ENCODE measurements around the gene C19orf33.
A peak's percentile ranks its signal among the peaks of the same experiment; 100 is the strongest.
"Not testable (repeated sequence)": the region's sequence is repeated elsewhere in the genome, so short reads cannot be mapped to it uniquely, and the experiment has no call there.

The C19orf33 gene

GRCh38 chr19:38303517-38304351, at the start of gene C19orf33:
TSS of gene C19orf33 (plus strand) at chr19:38304251. CDS start at chr19:38304262, 11 bp downstream.
- Mint-ChIP-seq H3K36me3 (peaks cover 2% of the 10 kb centered on the region), H3K4me3 (no peak within 1 kb of the TSS), H3K27me3 (no peaks in the 10 kb centered on the region), H3K4me1 (ENCODE audit: low read depth) (no peaks in the 10 kb centered on the region), H3K27ac (no peak within 1 kb of the TSS), H3K9me3 (ENCODE audit: low read depth) (no peaks in the 10 kb centered on the region)

GRCh38 chr19:38255383-38256014, 48.6 kb upstream of the C19orf33 start:
- Mint-ChIP-seq H3K27ac (no peak overlapping the region), H3K4me3 (no peak overlapping the region)

GRCh38 chr19:38261942-38262341, 42.1 kb upstream of the C19orf33 start:
- not testable (repeated sequence) for H3K27ac Mint-ChIP-seq
- H3K4me1 Mint-ChIP-seq (ENCODE audit: low read depth) = peaks cover 27% of the 10 kb centered on the region

More at GRCh38 chr19:38255383-38256014, 48.6 kb upstream of the C19orf33 start:
- no peaks in the 10 kb centered on the region for H3K9me3 Mint-ChIP-seq (ENCODE audit: low read depth)
- no peaks in the 10 kb centered on the region for H3K36me3 Mint-ChIP-seq
- H3K27me3 Mint-ChIP-seq = peaks cover 16% of the 10 kb centered on the region
- H3K4me1 Mint-ChIP-seq (ENCODE audit: low read depth) = peaks cover 1% of the 10 kb centered on the region

GRCh38 chr19:38262585-38263268, 41.3 kb upstream of the C19orf33 start:
- H3K4me3 Mint-ChIP-seq = no peak overlapping the region
- H3K9me3 Mint-ChIP-seq (ENCODE audit: low read depth) = no peaks in the 10 kb centered on the region
- H3K4me1 Mint-ChIP-seq (ENCODE audit: low read depth) = peaks cover 34% of the 10 kb centered on the region
- peaks cover 5% of the 10 kb centered on the region for H3K27me3 Mint-ChIP-seq
- H3K27ac Mint-ChIP-seq = no peak overlapping the region
- H3K36me3 Mint-ChIP-seq = no peaks in the 10 kb centered on the region

More at GRCh38 chr19:38261942-38262341, 42.1 kb upstream of the C19orf33 start:
- H3K36me3 Mint-ChIP-seq; H3K4me3 Mint-ChIP-seq; H3K9me3 Mint-ChIP-seq (ENCODE audit: low read depth); H3K27me3 Mint-ChIP-seq: not testable (repeated sequence)

- H3K27me3 Mint-ChIP-seq = peaks cover 3% of the 10 kb centered on the region
- no peaks in the 10 kb centered on the region for H3K9me3 Mint-ChIP-seq (ENCODE audit: low read depth)
- no peaks in the 10 kb centered on the region for H3K36me3 Mint-ChIP-seq
- H3K4me3 Mint-ChIP-seq = peak overlapping the region; percentile 87
- H3K27ac Mint-ChIP-seq = peak overlapping the region; percentile 86
- H3K4me1 Mint-ChIP-seq (ENCODE audit: low read depth) = peaks cover 38% of the 10 kb centered on the region
Measured at GRCh38 chr19:38263689-38264485, 40.2 kb upstream of the C19orf33 start.

GRCh38 chr19:38264486-38265212, 39.4 kb upstream of the C19orf33 start, which contains the start of gene SPINT2:
TSS of gene SPINT2 (plus strand) at chr19:38264573. CDS start at chr19:38264893, 320 bp downstream.
- peak within 1 kb of the TSS; percentile 87 for H3K4me3 Mint-ChIP-seq
- peaks cover 38% of the 10 kb centered on the region for H3K4me1 Mint-ChIP-seq (ENCODE audit: low read depth)
- H3K27ac Mint-ChIP-seq = peak within 1 kb of the TSS; percentile 86

GRCh38 chr19:38265213-38265861, 38.7 kb upstream of the C19orf33 start:
- no peaks in the 10 kb centered on the region for H3K36me3 Mint-ChIP-seq
- H3K4me3 Mint-ChIP-seq = peak overlapping the region; percentile 85
- H3K9me3 Mint-ChIP-seq (ENCODE audit: low read depth) = no peaks in the 10 kb centered on the region
- peaks cover 41% of the 10 kb centered on the region for H3K4me1 Mint-ChIP-seq (ENCODE audit: low read depth)
- peak overlapping the region; percentile 73 for H3K27ac Mint-ChIP-seq
- H3K27me3 Mint-ChIP-seq = no peaks in the 10 kb centered on the region

More at GRCh38 chr19:38264486-38265212, 39.4 kb upstream of the C19orf33 start, which contains the start of gene SPINT2:
- no peaks in the 10 kb centered on the region for H3K27me3 Mint-ChIP-seq
- no peaks in the 10 kb centered on the region for H3K9me3 Mint-ChIP-seq (ENCODE audit: low read depth)
- no peaks in the 10 kb centered on the region for H3K36me3 Mint-ChIP-seq

GRCh38 chr19:38265921-38266429, 38.1 kb upstream of the C19orf33 start:
- Mint-ChIP-seq H3K27me3 (no peaks in the 10 kb centered on the region), H3K4me1 (ENCODE audit: low read depth) (peaks cover 42% of the 10 kb centered on the region), H3K27ac (peak overlapping the region; percentile 73), H3K4me3 (peak overlapping the region; percentile 85), H3K9me3 (ENCODE audit: low read depth) (no peaks in the 10 kb centered on the region), H3K36me3 (no peaks in the 10 kb centered on the region)

- no peaks in the 10 kb centered on the region for H3K36me3 Mint-ChIP-seq
Measured at GRCh38 chr19:38266981-38267597, 37.0 kb upstream of the C19orf33 start.

GRCh38 chr19:38267761-38268483, 36.1 kb upstream of the C19orf33 start:
- H3K4me1 Mint-ChIP-seq (ENCODE audit: low read depth) = peaks cover 41% of the 10 kb centered on the region
- no peak overlapping the region for H3K4me3 Mint-ChIP-seq
- H3K9me3 Mint-ChIP-seq (ENCODE audit: low read depth) = no peaks in the 10 kb centered on the region
- no peaks in the 10 kb centered on the region for H3K36me3 Mint-ChIP-seq
- no peaks in the 10 kb centered on the region for H3K27me3 Mint-ChIP-seq
- no peak overlapping the region for H3K27ac Mint-ChIP-seq

More at GRCh38 chr19:38266981-38267597, 37.0 kb upstream of the C19orf33 start:
- Mint-ChIP-seq H3K4me1 (ENCODE audit: low read depth) (peaks cover 42% of the 10 kb centered on the region), H3K9me3 (ENCODE audit: low read depth) (no peaks in the 10 kb centered on the region), H3K4me3 (peak overlapping the region; percentile 10), H3K27me3 (no peaks in the 10 kb centered on the region), H3K27ac (no peak overlapping the region)

- Mint-ChIP-seq H3K9me3 (ENCODE audit: low read depth) (no peaks in the 10 kb centered on the region), H3K36me3 (no peaks in the 10 kb centered on the region), H3K4me1 (ENCODE audit: low read depth) (peaks cover 38% of the 10 kb centered on the region), H3K27me3 (no peaks in the 10 kb centered on the region), H3K27ac (no peak overlapping the region), H3K4me3 (no peak overlapping the region)
Measured at GRCh38 chr19:38268539-38268938, 35.5 kb upstream of the C19orf33 start.

- Mint-ChIP-seq H3K4me3 (no peak overlapping the region), H3K36me3 (no peaks in the 10 kb centered on the region), H3K9me3 (ENCODE audit: low read depth) (no peaks in the 10 kb centered on the region), H3K4me1 (ENCODE audit: low read depth) (peaks cover 24% of the 10 kb centered on the region), H3K27ac (no peak overlapping the region), H3K27me3 (no peaks in the 10 kb centered on the region)
Measured at GRCh38 chr19:38270587-38271167, 33.4 kb upstream of the C19orf33 start.
